Right ventricle myocardium superior (tissue), 1 donor: Measurements from ENCODE around the gene CDHR4. TPM values are rescaled to one million over a fixed set of nuclear protein-coding genes. Genes with fewer than 3 reads are reported as not detected.
"Not testable (repeated sequence)": the region's sequence is repeated elsewhere in the genome, so short reads cannot be mapped to it uniquely, and the experiment has no call there.

Source experiments
- ATAC-seq: fragments of 200-7000 bp; cut with Tn5 transposase; one replicate; pipeline ENCODE4 v1.9.1; 2020; ENCODE audit warnings: mild to moderate bottlenecking; ENCODE audit not compliant: poor library complexity
- DNase-seq: peaks from one replicate; pipeline ENCODE4 v3.0.0-alpha.2; 2020
- intact Hi-C: fragments of 100-400 bp; cut with DNase I; formaldehyde crosslinking; loops from one replicate; pipeline ENCODE4 v1.11.2; 2022
- microRNA-seq: library from miRNA; unstranded; fragments of <30 nt; microRNA quantifications from one replicate; pipeline ENCODE4 v1.2.0, GENCODE V29; 2020
- total RNA-seq: library from RNA; stranded (reverse); fragmentation: NEBNext Ultra II Directional; extraction: Animal tissue kit (Norgen Biotek cat#: 25700); gene quantifications from one replicate; pipeline ENCODE4 v1.2.1, GENCODE V29; 2021
- donor health status: DM: no; HTN: yes; CAD: no; lungs with severe emphysema.

CDHR4 gene
- total RNA-seq, 1 donor from 2014 or later, result not detected

- intact Hi-C loops, result no loop called here
- DNase-seq, result no peak
- ATAC-seq, result no peak
Observed at GRCh38 chr3:49751501-49751900, 48.2 kb downstream of the CDHR4 start.

- ATAC-seq (no peak), DNase-seq (no peak)
- intact Hi-C loops, result no loop called here
Observed at GRCh38 chr3:49750056-49750455, 49.6 kb downstream of the CDHR4 start.

- DNase-seq, intact Hi-C loops: not testable (repeated sequence)
Observed at GRCh38 chr3:49748874-49749273, 50.8 kb downstream of the CDHR4 start.

GRCh38 chr3:49747792-49748480 lies 51.7 kb downstream of the CDHR4 start:
- ATAC-seq (no peak), DNase-seq (no peak)
- intact Hi-C loops, result no loop called here

More at GRCh38 chr3:49748874-49749273, 50.8 kb downstream of the CDHR4 start:
- not testable (repeated sequence) for ATAC-seq

GRCh38 chr3:49745986-49746385 lies 53.7 kb downstream of the CDHR4 start:
- ATAC-seq (no peak), DNase-seq (no peak)
- intact Hi-C loops, result no loop called here

Small RNA genes within 50 kb of the gene (microRNA-seq; reads per million reads assigned to microRNA genes)
- gene MIR5193, result not detected

Other genes starting within 250 kb of the CDHR4 start
- gene BSN, start 245.4 kb downstream of the CDHR4 start, total RNA-seq, result 0.27 TPM
- gene APEH, start 125.5 kb downstream of the CDHR4 start, total RNA-seq, result 103 TPM
- 3.7 TPM for gene MST1, start 110.4 kb downstream of the CDHR4 start, total RNA-seq
- gene RNF123, start 110.3 kb downstream of the CDHR4 start, total RNA-seq, result 47.9 TPM
- gene AMIGO3, start 80.2 kb downstream of the CDHR4 start, total RNA-seq, result not detected
- gene GMPPB, start 75.9 kb downstream of the CDHR4 start, total RNA-seq, result 15.7 TPM
- gene IP6K1, start 13.3 kb downstream of the CDHR4 start, total RNA-seq, result 14.8 TPM
- 2.9 TPM for gene INKA1, start 3.4 kb upstream of the CDHR4 start, total RNA-seq
- gene UBA7, start 14.1 kb upstream of the CDHR4 start, total RNA-seq, result 19.7 TPM
- gene TRAIP, start 56.7 kb upstream of the CDHR4 start, total RNA-seq, result 1.7 TPM
- not detected for gene CAMKV, start 70.0 kb upstream of the CDHR4 start, total RNA-seq
- gene MST1R, start 104.0 kb upstream of the CDHR4 start, total RNA-seq, result 1.5 TPM
- 7.8 TPM for gene MON1A, start 129.9 kb upstream of the CDHR4 start, total RNA-seq
- gene RBM6, start 140.3 kb upstream of the CDHR4 start, total RNA-seq, result 43.0 TPM